ENCODE data around the gene PRDM8.

Gene PRDM8

GRCh38 chr4:80184053-80184824, 13.1 kb upstream of the PRDM8 start:
- DNase-seq, result peak; percentile 95 to 96

GRCh38 chr4:80184825-80185756, 12.2 kb upstream of the PRDM8 start:
- peak in 1 of 2 donors; percentile 18 for DNase-seq

- DNase-seq, result no peak
Measured at GRCh38 chr4:80185787-80186548, 11.3 kb upstream of the PRDM8 start.

GRCh38 chr4:80186676-80187075, 10.6 kb upstream of the PRDM8 start:
- no peak for DNase-seq

GRCh38 chr4:80187677-80188076, 9.6 kb upstream of the PRDM8 start:
- no peak for DNase-seq

GRCh38 chr4:80188457-80188800, 8.9 kb upstream of the PRDM8 start:
- no peak for DNase-seq

- no peak for DNase-seq
Measured at GRCh38 chr4:80188801-80189458, 8.4 kb upstream of the PRDM8 start.

GRCh38 chr4:80189581-80189955, 7.7 kb upstream of the PRDM8 start:
- DNase-seq, result no peak

- DNase-seq, result no peak
Measured at GRCh38 chr4:80189956-80190677, 7.2 kb upstream of the PRDM8 start.

GRCh38 chr4:80192252-80192866, 4.9 kb upstream of the PRDM8 start:
- no peak for DNase-seq

- no peak for DNase-seq
Measured at GRCh38 chr4:80192937-80193336, 4.4 kb upstream of the PRDM8 start.

GRCh38 chr4:80195441-80196140, 1.7 kb upstream of the PRDM8 start:
- no peak for DNase-seq

GRCh38 chr4:80196259-80196921, 913 bp upstream of the PRDM8 start:
- DNase-seq, result no peak

GRCh38 chr4:80197601-80198440, 518 bp downstream of the PRDM8 start:
- peak in 1 of 2 donors; percentile 8 for DNase-seq

- no peak for DNase-seq
Measured at GRCh38 chr4:80198441-80198837, 1.1 kb downstream of the PRDM8 start.

GRCh38 chr4:80199004-80199560, 1.8 kb downstream of the PRDM8 start:
- DNase-seq, result no peak

GRCh38 chr4:80199947-80200346, 2.6 kb downstream of the PRDM8 start:
- no peak for DNase-seq

GRCh38 chr4:80201252-80202151, 4.2 kb downstream of the PRDM8 start:
- peak; percentile 80 to 82 for DNase-seq
